HCT116 (cell line): Measurements from ENCODE around the gene PATE2.

Experiments used
- CEBPB ChIP-seq: IDR thresholded peaks from 2 replicates; pipeline ENCODE4 v1.6.1; 2012; ENCODE audit warnings: low read depth
- CTCF ChIP-seq, 3 experiments: fragments of 200-600 bp in 1 of 3; sonication (generic) in 1 of 3; IDR thresholded peaks in 2 of 3; conservative IDR thresholded peaks in 1 of 3; 2 replicates each; pipeline ENCODE4 v1.5.1; 2012 to 2017; ENCODE audit warnings: low read depth in 2 of 3, low read length in 2 of 3, antibody characterized with exemption in 1 of 3, borderline replicate concordance in 1 of 3, control low read depth in 1 of 3, mild to moderate bottlenecking in 1 of 3, mixed read lengths in 1 of 3, mixed run types in 1 of 3, moderate library complexity in 1 of 3; ENCODE audit not compliant: insufficient read depth in 1 of 3
- EGR1 ChIP-seq: IDR thresholded peaks from 2 replicates; pipeline ENCODE4 v1.6.1; 2012; ENCODE audit warnings: low read depth
- JUND ChIP-seq: IDR thresholded peaks from 2 replicates; pipeline ENCODE4 v1.6.1; 2012
- POLR2A ChIP-seq: IDR thresholded peaks from 2 replicates; pipeline ENCODE4 v1.7.0; 2011; ENCODE audit warnings: borderline replicate concordance; ENCODE audit not compliant: insufficient read depth, insufficient read length; ENCODE audit errors: extremely low read depth
- POLR2AphosphoS5 ChIP-seq: IDR thresholded peaks from 2 replicates; pipeline ENCODE4 v1.6.1; 2011; ENCODE audit warnings: mild to moderate bottlenecking, low read depth, low read length, moderate library complexity
- SIN3A ChIP-seq: IDR thresholded peaks from 2 replicates; pipeline ENCODE4 v1.6.1; 2012; ENCODE audit warnings: low read depth
- SP1 ChIP-seq: IDR thresholded peaks from 2 replicates; pipeline ENCODE4 v1.6.1; 2012; ENCODE audit warnings: low read depth
- TCF7L2 ChIP-seq: IDR thresholded peaks from 2 replicates; pipeline ENCODE4 v1.7.0; 2011; ENCODE audit warnings: borderline replicate concordance, inconsistent platforms; ENCODE audit not compliant: insufficient read depth, insufficient read length; ENCODE audit errors: extremely low read depth
- YY1 ChIP-seq: IDR thresholded peaks from 2 replicates; pipeline ENCODE4 v1.6.1; 2011; ENCODE audit warnings: low read length, low read depth, moderate library complexity, mild to moderate bottlenecking; ENCODE audit not compliant: insufficient replicate concordance; ENCODE audit errors: extremely low read depth
- TF ChIP-seq, protein P1 (sequence below): IDR thresholded peaks from 2 replicates; pipeline ENCODE4 v1.6.1; 2012; ENCODE audit warnings: low read depth

GRCh38 chr11:125807909-125808308 is 29.3 kb upstream of the PATE2 start:
- TF ChIP-seq CTCF (IDR thresholded peaks at IDR 0.05 in 2 of 3, conservative IDR thresholded peaks at IDR 0.05 in 1 of 3; ENCODE audit: borderline replicate concordance in 1 of 3, insufficient read depth in 1 of 3, low read depth in 2 of 3, low read length in 2 of 3) (no peak), YY1 (no peak), EGR1 (no peak), SP1 (no peak), JUND (no peak), CEBPB (no peak), TCF7L2 (no peak), POLR2A (no peak), POLR2AphosphoS5 (no peak), SIN3A (no peak)
- TF ChIP-seq, protein P1, sequence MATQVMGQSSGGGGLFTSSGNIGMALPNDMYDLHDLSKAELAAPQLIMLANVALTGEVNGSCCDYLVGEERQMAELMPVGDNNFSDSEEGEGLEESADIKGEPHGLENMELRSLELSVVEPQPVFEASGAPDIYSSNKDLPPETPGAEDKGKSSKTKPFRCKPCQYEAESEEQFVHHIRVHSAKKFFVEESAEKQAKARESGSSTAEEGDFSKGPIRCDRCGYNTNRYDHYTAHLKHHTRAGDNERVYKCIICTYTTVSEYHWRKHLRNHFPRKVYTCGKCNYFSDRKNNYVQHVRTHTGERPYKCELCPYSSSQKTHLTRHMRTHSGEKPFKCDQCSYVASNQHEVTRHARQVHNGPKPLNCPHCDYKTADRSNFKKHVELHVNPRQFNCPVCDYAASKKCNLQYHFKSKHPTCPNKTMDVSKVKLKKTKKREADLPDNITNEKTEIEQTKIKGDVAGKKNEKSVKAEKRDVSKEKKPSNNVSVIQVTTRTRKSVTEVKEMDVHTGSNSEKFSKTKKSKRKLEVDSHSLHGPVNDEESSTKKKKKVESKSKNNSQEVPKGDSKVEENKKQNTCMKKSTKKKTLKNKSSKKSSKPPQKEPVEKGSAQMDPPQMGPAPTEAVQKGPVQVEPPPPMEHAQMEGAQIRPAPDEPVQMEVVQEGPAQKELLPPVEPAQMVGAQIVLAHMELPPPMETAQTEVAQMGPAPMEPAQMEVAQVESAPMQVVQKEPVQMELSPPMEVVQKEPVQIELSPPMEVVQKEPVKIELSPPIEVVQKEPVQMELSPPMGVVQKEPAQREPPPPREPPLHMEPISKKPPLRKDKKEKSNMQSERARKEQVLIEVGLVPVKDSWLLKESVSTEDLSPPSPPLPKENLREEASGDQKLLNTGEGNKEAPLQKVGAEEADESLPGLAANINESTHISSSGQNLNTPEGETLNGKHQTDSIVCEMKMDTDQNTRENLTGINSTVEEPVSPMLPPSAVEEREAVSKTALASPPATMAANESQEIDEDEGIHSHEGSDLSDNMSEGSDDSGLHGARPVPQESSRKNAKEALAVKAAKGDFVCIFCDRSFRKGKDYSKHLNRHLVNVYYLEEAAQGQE: no peak
